H1 (cell line): ENCODE measurements around the gene SORBS1. TPM values are rescaled to one million over a fixed set of nuclear protein-coding genes. Genes with fewer than 3 reads are reported as not detected.

Source experiments
- CTCF ChIA-PET: fragments of 300-600 bp; sonication (Branson Sonifier 250); formaldehyde crosslinking; loops from one replicate; lab custom pipeline; 2021; ENCODE audit not compliant: partially characterized antibody; lab: Charles Lee
- POLR2A ChIA-PET: fragments of 300-600 bp; sonication (Branson Sonifier 250); formaldehyde crosslinking; loops from one replicate; lab custom pipeline; 2021; ENCODE audit warnings: inconsistent platforms; ENCODE audit not compliant: partially characterized antibody; lab: Charles Lee
- DNase-seq, 2 experiments: peaks; one replicate each; pipeline versions ENCODE4 v3.0.0 to v3.0.0-alpha.2; 2010 to 2022; ENCODE audit warnings: low spot score in 2 of 2, low read depth in 1 of 2, mixed read lengths in 1 of 2
- FAIRE-seq: peaks from 2 replicates; lab custom pipeline; 2011; peaks lifted over from hg19 to GRCh38; lab: Jason Lieb, UNC
- H2AFZ ChIP-seq: 2 replicates; pipeline ENCODE4 v1.8.1; 2012; ENCODE audit warnings: low read length, inconsistent platforms
- H2AK5ac ChIP-seq: 2 replicates; pipeline ENCODE4 v1.6.1; 2013; ENCODE audit warnings: low read depth, low read length
- H2BK120ac ChIP-seq: replicated peaks from 2 replicates; pipeline ENCODE3; 2013; ENCODE audit warnings: low read depth, low read length, inconsistent platforms
- H2BK12ac ChIP-seq: 2 replicates; pipeline ENCODE4 v1.6.1; 2013; ENCODE audit warnings: low read depth, low read length
- H2BK15ac ChIP-seq: 2 replicates; pipeline ENCODE4 v1.6.1; 2013; ENCODE audit warnings: low read length
- H2BK20ac ChIP-seq: 2 replicates; pipeline ENCODE4 v1.6.1; 2013; ENCODE audit warnings: low read length
- H2BK5ac ChIP-seq: 2 replicates; pipeline ENCODE4 v1.6.1; 2013; ENCODE audit warnings: low read depth, low read length
- H3K14ac ChIP-seq: 2 replicates; pipeline ENCODE4 v1.6.1; 2013; ENCODE audit warnings: inconsistent platforms; ENCODE audit not compliant: insufficient read length
- H3K18ac ChIP-seq: 2 replicates; pipeline ENCODE4 v1.6.1; 2013; ENCODE audit warnings: low read length; ENCODE audit errors: extremely low read depth
- H3K23ac ChIP-seq: 2 replicates; pipeline ENCODE4 v1.6.1; 2013; ENCODE audit warnings: inconsistent platforms; ENCODE audit not compliant: insufficient read length
- H3K23me2 ChIP-seq: 2 replicates; pipeline ENCODE4 v1.6.1; 2013; ENCODE audit warnings: low read depth, low read length
- H3K27ac ChIP-seq: 2 replicates; pipeline ENCODE4 v1.6.1; 2011; ENCODE audit warnings: low read depth, low read length, inconsistent platforms
- H3K27me3 ChIP-seq, 4 experiments: replicated peaks in 1 of 4; 1 replicate in 1 of 4; 2 replicates in 3 of 4; pipeline versions ENCODE4 v1.6.1 to v1.8.1; 2011 to 2013; ENCODE audit warnings: low read length in 3 of 4, mild to moderate bottlenecking in 3 of 4, inconsistent platforms in 2 of 4, mixed read lengths in 2 of 4, moderate library complexity in 1 of 4; ENCODE audit not compliant: control insufficient read depth in 3 of 4, insufficient read depth in 3 of 4; ENCODE audit errors: extremely low read depth in 1 of 4
- H3K36me3 ChIP-seq, 4 experiments: 2 replicates each; pipeline versions ENCODE4 v1.6.1 to v1.8.1; 2011 to 2013; ENCODE audit warnings: mild to moderate bottlenecking in 4 of 4, low read length in 3 of 4, moderate library complexity in 2 of 4, control low read depth in 1 of 4, inconsistent platforms in 1 of 4; ENCODE audit not compliant: insufficient read depth in 4 of 4, control insufficient read depth in 2 of 4
- H3K4ac ChIP-seq: replicated peaks from 2 replicates; pipeline ENCODE3; 2013; ENCODE audit warnings: low read length, low read depth, mixed read lengths, inconsistent platforms; ENCODE audit not compliant: insufficient read length
- H3K4me1 ChIP-seq, 4 experiments: replicated peaks in 1 of 4; 1 replicate in 1 of 4; 2 replicates in 3 of 4; pipeline versions ENCODE4 v1.6.1 to v1.8.1; 2011 to 2013; ENCODE audit warnings: low read length in 3 of 4, inconsistent platforms in 2 of 4, mixed read lengths in 1 of 4; ENCODE audit not compliant: insufficient read depth in 4 of 4, control insufficient read depth in 3 of 4
- H3K4me2 ChIP-seq, 2 experiments: 2 replicates each; pipeline versions ENCODE4 v1.6.1 to v1.8.1; 2011 to 2013; ENCODE audit warnings: low read depth in 2 of 2, low read length in 2 of 2, control low read depth in 1 of 2, inconsistent platforms in 1 of 2, mild to moderate bottlenecking in 1 of 2; ENCODE audit not compliant: insufficient read depth in 1 of 2
- H3K4me3 ChIP-seq, 4 experiments: fragments of 200-600, 300-600 bp in 1 of 4; sonication (generic), shearing (Covaris generic), sonication (Bioruptor Twin) in 1 of 4; 2 replicates each; pipeline versions ENCODE4 v1.5.1 to v1.8.1; 2011 to 2016; ENCODE audit warnings: low read length in 4 of 4, low read depth in 3 of 4, control low read depth in 2 of 4, inconsistent platforms in 2 of 4, mild to moderate bottlenecking in 2 of 4, mixed read lengths in 1 of 4, moderate library complexity in 1 of 4; ENCODE audit not compliant: insufficient read depth in 2 of 4; ENCODE audit errors: extremely low read depth in 1 of 4
- H3K56ac ChIP-seq: replicated peaks from 2 replicates; pipeline ENCODE3; 2013; ENCODE audit warnings: low read depth, mild to moderate bottlenecking, mixed read lengths, low read length, inconsistent platforms; ENCODE audit not compliant: insufficient read length
- H3K79me1 ChIP-seq: 2 replicates; pipeline ENCODE4 v1.6.1; 2013; ENCODE audit warnings: low read depth, low read length, control low read depth
- H3K79me2 ChIP-seq, 2 experiments: 2 replicates each; pipeline versions ENCODE4 v1.6.1 to v1.8.1; 2012 to 2013; ENCODE audit warnings: low read length in 2 of 2, mild to moderate bottlenecking in 2 of 2, inconsistent platforms in 1 of 2; ENCODE audit not compliant: insufficient read depth in 2 of 2, control insufficient read depth in 1 of 2
- H3K9ac ChIP-seq, 4 experiments: replicated peaks in 1 of 4; 1 replicate in 1 of 4; 2 replicates in 3 of 4; pipeline versions ENCODE4 v1.6.1 to v1.8.1; 2011 to 2013; ENCODE audit warnings: low read depth in 3 of 4, low read length in 3 of 4, control low read depth in 2 of 4, mild to moderate bottlenecking in 2 of 4, moderate library complexity in 2 of 4, inconsistent platforms in 1 of 4; ENCODE audit errors: extremely low read depth in 1 of 4
- H3K9me3 ChIP-seq, 2 experiments: 2 replicates each; pipeline versions ENCODE4 v1.6.1 to v1.8.1; 2012 to 2013; ENCODE audit warnings: mild to moderate bottlenecking in 2 of 2, moderate library complexity in 2 of 2, control low read depth in 1 of 2, inconsistent platforms in 1 of 2, low read depth in 1 of 2, low read length in 1 of 2, mixed read lengths in 1 of 2; ENCODE audit not compliant: insufficient read depth in 2 of 2
- H4K20me1 ChIP-seq, 2 experiments: replicated peaks in 1 of 2; 2 replicates each; pipeline versions ENCODE3 to v1.8.1; 2011 to 2013; ENCODE audit warnings: inconsistent platforms in 2 of 2, low read length in 2 of 2, mild to moderate bottlenecking in 1 of 2; ENCODE audit not compliant: insufficient read depth in 2 of 2, control insufficient read depth in 1 of 2
- H4K5ac ChIP-seq: 2 replicates; pipeline ENCODE4 v1.6.1; 2013; ENCODE audit warnings: low read length, low read depth, mixed read lengths, inconsistent platforms; ENCODE audit not compliant: insufficient read length
- H4K8ac ChIP-seq: 2 replicates; pipeline ENCODE4 v1.8.0; 2013; ENCODE audit warnings: mild to moderate bottlenecking, moderate library complexity, low read length, inconsistent platforms; ENCODE audit not compliant: insufficient read depth; ENCODE audit errors: extremely low read depth
- H4K91ac ChIP-seq: replicated peaks from 2 replicates; pipeline ENCODE3; 2013; ENCODE audit warnings: low read length, mixed read lengths, inconsistent platforms; ENCODE audit not compliant: insufficient read length
- CREB1 ChIP-seq: IDR thresholded peaks from 2 replicates; pipeline ENCODE4 v1.6.1; 2012; ENCODE audit warnings: inconsistent platforms
- POLR2AphosphoS5 ChIP-seq: IDR thresholded peaks from 2 replicates; pipeline ENCODE4 v1.6.1; 2011; ENCODE audit warnings: low read depth, low read length
- RXRA ChIP-seq: IDR thresholded peaks from 2 replicates; pipeline ENCODE4 v1.6.1; 2011; ENCODE audit warnings: low read depth, mild to moderate bottlenecking, low read length, moderate library complexity; ENCODE audit not compliant: insufficient read depth
- WGBS, 2 experiments: shearing (Covaris generic) in 1 of 2; methylation state at CpG; one replicate each; pipeline versions ENCODE4 v1.1.6 to v1.1.7; 2013 to 2015; ENCODE audit warnings: low lambda C conversion rate in 2 of 2, mixed read lengths in 2 of 2, inconsistent platforms in 1 of 2, low coverage in 1 of 2, missing lambda C conversion rate in 1 of 2; ENCODE audit not compliant: insufficient replicate concordance in 2 of 2, insufficient coverage in 1 of 2, insufficient read length in 1 of 2; ENCODE audit errors: extremely low coverage in 1 of 2, missing lambda C conversion rate in 1 of 2; 5-methylcytosine and 5-hydroxymethylcytosine counted together
- polyA plus RNA-seq, 7 experiments: library from polyadenylated mRNA; depleted of rRNA in 3 of 7; stranded (reverse) in 5 of 7; unstranded in 2 of 7; fragments of >200 nt in 5 of 7; fragments of 200-250 nt in 2 of 7; gene quantifications; 1 replicate in 5 of 7; 2 replicates in 1 of 7; 4 replicates in 1 of 7; pipeline versions ENCODE4 v1.2.1 to v1.2.3, GENCODE V29; 2011 to 2013; ENCODE audit warnings: missing spikeins in 2 of 7, mixed read lengths in 2 of 7
- total RNA-seq: library from RNA; stranded (reverse); fragmentation: NEBNext Ultra II Directional; extraction: Animal tissue kit (Norgen Biotek cat#: 25700); gene quantifications from 2 replicates; pipeline ENCODE4 v1.2.1, GENCODE V29; 2021

SORBS1 gene
- total and polyA plus RNA-seq, 2 of the 8 experiments (the other 6 are each of a cell fraction or from before 2014, with no cell fraction given): 16.0 to 35.0 TPM

DNA sequence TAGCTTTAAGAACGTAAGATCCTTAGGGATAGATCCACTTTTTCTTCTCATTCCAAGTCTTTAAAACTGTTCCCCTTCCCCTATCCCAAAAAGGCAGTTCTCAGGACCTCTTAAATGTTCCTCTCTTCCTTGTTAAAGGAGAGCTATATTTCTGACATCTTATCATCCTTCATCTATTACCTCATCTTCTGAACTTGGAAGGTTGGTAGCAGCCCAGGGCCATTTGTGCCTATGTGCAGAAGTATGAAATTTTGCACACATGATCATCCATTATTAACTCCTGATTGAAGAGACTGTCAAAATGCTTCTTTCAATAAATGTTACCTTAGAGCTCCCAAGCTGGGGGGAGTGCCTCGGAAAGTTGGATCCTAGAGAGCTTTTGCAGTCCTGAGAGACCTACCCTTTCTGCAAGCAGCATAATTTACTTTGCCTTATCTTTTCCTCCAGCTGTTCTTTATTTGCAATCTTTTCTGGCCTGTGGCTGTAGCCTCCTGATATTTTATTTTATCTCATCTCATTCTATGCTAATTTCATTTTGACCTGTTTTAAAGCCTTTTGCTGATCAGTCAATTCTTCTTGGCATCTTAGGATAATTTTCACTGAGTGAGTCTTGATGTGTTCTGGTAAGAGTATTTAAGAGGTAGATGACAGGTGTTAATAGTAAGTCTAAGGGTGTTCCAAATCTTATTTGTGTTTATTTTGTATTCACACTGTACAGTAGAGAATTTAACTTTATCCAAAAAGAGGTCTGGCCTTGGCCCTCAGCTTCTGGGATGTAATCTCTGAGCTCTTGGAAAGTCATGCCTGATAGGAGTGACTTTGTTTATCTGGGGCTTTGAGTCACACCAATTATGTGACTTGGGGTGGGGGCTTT is 135.3 kb downstream of the SORBS1 start:
- H2BK15ac ChIP-seq: no peak overlapping the region
- no peaks in the 10 kb centered on the region for H3K79me2 ChIP-seq
- POLR2A ChIA-PET: no interaction called here
- H3K27me3 ChIP-seq: no peaks in the 10 kb centered on the region
- H3K14ac ChIP-seq: no peak overlapping the region
- H4K91ac ChIP-seq: no peak overlapping the region
- H3K79me1 ChIP-seq: no peaks in the 10 kb centered on the region
- H2BK5ac ChIP-seq: no peak overlapping the region
- FAIRE-seq (no peak), DNase-seq (no peak)
- peaks cover 0 to 5% of the 10 kb centered on the region in 2 experiments for H4K20me1 ChIP-seq
- H2AK5ac ChIP-seq: no peak overlapping the region
- CTCF ChIA-PET: interaction anchor here (0.6 to 13.9 kb wide), 14 partner anchors 8 to 187 kb away, joined by 3 to 304 read pairs (median 4); no protein-coding TSS in a partner anchor
- peaks cover 0 to 7% (median 0%) of the 10 kb centered on the region in 4 experiments; a peak in 2 of 7 replicates for H3K4me1 ChIP-seq
- H3K9me3 ChIP-seq: no peaks in the 10 kb centered on the region
- H3K4ac ChIP-seq: no peak overlapping the region
- no peak overlapping the region for H3K9ac ChIP-seq
- H2BK12ac ChIP-seq: no peak overlapping the region
- H4K5ac ChIP-seq: no peak overlapping the region
- no peak overlapping the region for H2BK20ac ChIP-seq
- no peak overlapping the region for H3K4me2 ChIP-seq
- H2BK120ac ChIP-seq: no peak overlapping the region
- no peak overlapping the region for H4K8ac ChIP-seq
- no peak overlapping the region for H3K56ac ChIP-seq
- H3K27ac ChIP-seq: no peak overlapping the region
- TF ChIP-seq CREB1 (no peak), RXRA (no peak), POLR2AphosphoS5 (no peak)
- no peak overlapping the region for H3K23ac ChIP-seq
- H3K4me3 ChIP-seq: no peak overlapping the region
- H2AFZ ChIP-seq: no peak overlapping the region
- WGBS, 2 experiments: 98% methylated on average over 2 of the region's 2 CpGs; no CpG with 5 or more reads in 1 of the 2 experiments
- H3K23me2 ChIP-seq: no peaks in the 10 kb centered on the region
- H3K36me3 ChIP-seq: peaks cover 0 to 8% (median 2%) of the 10 kb centered on the region in 4 experiments; a peak in 4 of 8 replicates
- H3K18ac ChIP-seq: no peak overlapping the region
